Naive thymus-derived CD8-positive, alpha-beta T cell (primary cell): ENCODE results near the gene KRTAP10-1. TPM values are rescaled to one million over a fixed set of nuclear protein-coding genes. Genes with fewer than 3 reads are reported as not detected.
A peak's percentile ranks its signal among the peaks of the same experiment; 100 is the strongest.

Source experiments
- ATAC-seq, 2 donors: fragments of 150-1000 bp; cut with Tn5 transposase in 1 of 2; sonication (Bioruptor Pico), chemical (Tn5 transposase) in 1 of 2; 1 replicate in 1 of 2; 2 replicates in 1 of 2; pipeline ENCODE4 v1.10.0; 2021; ENCODE audit warnings: mild to moderate bottlenecking in 2 of 2, moderate library complexity in 2 of 2
- POLR2A ChIA-PET: fragments of 350-600 bp; sonication (Branson Sonifier 250); formaldehyde crosslinking; loops from one replicate; lab custom pipeline; 2021; ENCODE audit warnings: antibody characterized with exemption; lab: Charles Lee
- DNase-seq, 10 donors: peaks; one replicate each; pipeline versions ENCODE4 v3.0.0 to v3.0.0-alpha.2; 2020 to 2022
- H3K27ac Mint-ChIP-seq, 10 donors: one replicate each; pipeline ENCODE4 v1.8.0; 2020 to 2022; ENCODE audit warnings: mild to moderate bottlenecking in 10 of 10, mixed read lengths in 10 of 10, moderate library complexity in 4 of 10, inconsistent platforms in 1 of 10
- H3K27me3 Mint-ChIP-seq, 5 donors: one replicate each; pipeline ENCODE4 v1.8.0; 2021 to 2022; ENCODE audit warnings: mixed read lengths in 5 of 5
- H3K36me3 Mint-ChIP-seq, 3 donors: one replicate each; pipeline ENCODE4 v1.8.0; 2020 to 2022; ENCODE audit warnings: mixed read lengths in 3 of 3, mild to moderate bottlenecking in 2 of 3, inconsistent platforms in 1 of 3
- H3K4me1 Mint-ChIP-seq, 4 donors: one replicate each; pipeline ENCODE4 v1.8.0; 2021 to 2022; ENCODE audit warnings: mixed read lengths in 4 of 4
- H3K4me3 Mint-ChIP-seq, 10 donors: one replicate each; pipeline ENCODE4 v1.8.0; 2020 to 2022; ENCODE audit warnings: mild to moderate bottlenecking in 10 of 10, mixed read lengths in 10 of 10, moderate library complexity in 6 of 10, inconsistent platforms in 1 of 10
- H3K9me3 Mint-ChIP-seq, 9 donors: one replicate each; pipeline ENCODE4 v1.8.0; 2020 to 2022; ENCODE audit warnings: mixed read lengths in 9 of 9, mild to moderate bottlenecking in 3 of 9, inconsistent platforms in 1 of 9, moderate library complexity in 1 of 9
- polyA plus RNA-seq, 3 donors: library from polyadenylated mRNA; unstranded; fragments of 300-500 nt; fragmentation: Illumina TruSeq; gene quantifications; one replicate each; pipeline ENCODE4 v1.2.3, GENCODE V29; 2021
- total RNA-seq, 8 experiments: library from RNA in 2 of 8; stranded (reverse) in 2 of 8; gene quantifications; one replicate each; pipeline ENCODE4 v1.2.3 and lab custom pipeline; 2021 to 2026

KRTAP10-1 gene
- total and polyA plus RNA-seq, 5 experiments from 2014 or later = not detected

- Mint-ChIP-seq H3K36me3 (no peaks in the 10 kb centered on the region), H3K4me3 (no peak overlapping the region), H3K27ac (no peak overlapping the region), H3K27me3 (no peaks in the 10 kb centered on the region), H3K4me1 (peaks cover 0 to 5% (median 0%) of the 10 kb centered on the region in 4 donors), H3K9me3 (no peaks in the 10 kb centered on the region)
- POLR2A ChIA-PET = no interaction called here
- DNase-seq = no peak
- no peak for ATAC-seq
Observed at GRCh38 chr21:44524414-44525371, 15.3 kb downstream of the KRTAP10-1 start.

- no peak for ATAC-seq
Observed at GRCh38 chr21:44523567-44524413, 16.2 kb downstream of the KRTAP10-1 start.

GRCh38 chr21:44522753-44523204 is 17.2 kb downstream of the KRTAP10-1 start:
- no peak overlapping the region for H3K27ac Mint-ChIP-seq
- H3K4me3 Mint-ChIP-seq = no peak overlapping the region
- peaks cover 0 to 1% (median 0%) of the 10 kb centered on the region in 5 donors for H3K27me3 Mint-ChIP-seq
- POLR2A ChIA-PET = no interaction called here
- ATAC-seq = no peak
- peaks cover 0 to 4% (median 0%) of the 10 kb centered on the region in 4 donors for H3K4me1 Mint-ChIP-seq
- no peaks in the 10 kb centered on the region for H3K9me3 Mint-ChIP-seq
- H3K36me3 Mint-ChIP-seq = no peaks in the 10 kb centered on the region
- DNase-seq = no peak

More at GRCh38 chr21:44523567-44524413, 16.2 kb downstream of the KRTAP10-1 start:
- Mint-ChIP-seq H3K4me1 (peaks cover 0 to 2% (median 0%) of the 10 kb centered on the region in 4 donors), H3K27ac (no peak overlapping the region), H3K9me3 (no peaks in the 10 kb centered on the region), H3K27me3 (no peaks in the 10 kb centered on the region), H3K4me3 (no peak overlapping the region), H3K36me3 (no peaks in the 10 kb centered on the region)
- POLR2A ChIA-PET = no interaction called here
- DNase-seq = no peak

GRCh38 chr21:44521928-44522752 is 17.9 kb downstream of the KRTAP10-1 start:
- DNase-seq (no peak), ATAC-seq (no peak)
- Mint-ChIP-seq H3K27ac (peak overlapping the region in 1 of 10 donors; percentile 54), H3K9me3 (no peaks in the 10 kb centered on the region), H3K36me3 (no peaks in the 10 kb centered on the region), H3K27me3 (peaks cover 0 to 1% (median 0%) of the 10 kb centered on the region in 5 donors), H3K4me1 (peaks cover 0 to 5% (median 0%) of the 10 kb centered on the region in 4 donors), H3K4me3 (no peak overlapping the region)
- POLR2A ChIA-PET = no interaction called here

GRCh38 chr21:44521301-44521927 is 18.6 kb downstream of the KRTAP10-1 start:
- Mint-ChIP-seq H3K9me3 (no peaks in the 10 kb centered on the region), H3K36me3 (no peaks in the 10 kb centered on the region), H3K27me3 (peaks cover 0 to 1% (median 0%) of the 10 kb centered on the region in 5 donors), H3K27ac (peak overlapping the region in 2 of 10 donors; percentile 1 to 54), H3K4me3 (no peak overlapping the region), H3K4me1 (peaks cover 0 to 9% (median 0%) of the 10 kb centered on the region in 4 donors)
- ATAC-seq (no peak), DNase-seq (no peak)
- POLR2A ChIA-PET = no interaction called here

GRCh38 chr21:44520326-44521300 is 19.4 kb downstream of the KRTAP10-1 start:
- Mint-ChIP-seq H3K4me1 (peaks cover 0 to 9% (median 0%) of the 10 kb centered on the region in 4 donors), H3K9me3 (no peaks in the 10 kb centered on the region), H3K27me3 (peaks cover 0 to 1% (median 0%) of the 10 kb centered on the region in 5 donors), H3K36me3 (no peaks in the 10 kb centered on the region), H3K27ac (no peak overlapping the region), H3K4me3 (no peak overlapping the region)
- peak in 1 of 10 donors; percentile 47 for DNase-seq
- no peak for ATAC-seq
- POLR2A ChIA-PET = no interaction called here

- Mint-ChIP-seq H3K36me3 (no peaks in the 10 kb centered on the region), H3K4me1 (peaks cover 0 to 9% (median 1%) of the 10 kb centered on the region in 4 donors), H3K4me3 (no peak overlapping the region), H3K9me3 (no peaks in the 10 kb centered on the region), H3K27me3 (peaks cover 0 to 1% (median 0%) of the 10 kb centered on the region in 5 donors), H3K27ac (peak overlapping the region in 4 of 10 donors; percentile 57 to 86 (median 62))
- POLR2A ChIA-PET = no interaction called here
- ATAC-seq (no peak), DNase-seq (peak in 1 of 10 donors; percentile 53)
Observed at GRCh38 chr21:44519346-44520325, 20.4 kb downstream of the KRTAP10-1 start.

GRCh38 chr21:44518686-44519085 is 21.3 kb downstream of the KRTAP10-1 start:
- Mint-ChIP-seq H3K27me3 (peaks cover 0 to 1% (median 0%) of the 10 kb centered on the region in 5 donors), H3K4me3 (no peak overlapping the region), H3K4me1 (peaks cover 0 to 9% (median 1%) of the 10 kb centered on the region in 4 donors), H3K36me3 (no peaks in the 10 kb centered on the region), H3K9me3 (no peaks in the 10 kb centered on the region), H3K27ac (peak overlapping the region in 1 of 10 donors; percentile 57)
- POLR2A ChIA-PET = no interaction called here
- ATAC-seq (no peak), DNase-seq (no peak)

GRCh38 chr21:44517175-44517899 is 22.7 kb downstream of the KRTAP10-1 start:
- Mint-ChIP-seq H3K4me1 (peaks cover 0 to 12% (median 1%) of the 10 kb centered on the region in 4 donors), H3K9me3 (no peaks in the 10 kb centered on the region), H3K4me3 (no peak overlapping the region), H3K27ac (peak overlapping the region in 5 of 10 donors; percentile 2 to 92 (median 19)), H3K36me3 (no peaks in the 10 kb centered on the region), H3K27me3 (peaks cover 0 to 1% (median 0%) of the 10 kb centered on the region in 5 donors)
- POLR2A ChIA-PET = interaction anchor here (0.6 kb wide), 1 partner anchor 23 kb away, joined by 3 read pairs; no protein-coding TSS in a partner anchor
- ATAC-seq (no peak), DNase-seq (no peak)
